ENCODE results near the gene PRR5L.

DNA sequence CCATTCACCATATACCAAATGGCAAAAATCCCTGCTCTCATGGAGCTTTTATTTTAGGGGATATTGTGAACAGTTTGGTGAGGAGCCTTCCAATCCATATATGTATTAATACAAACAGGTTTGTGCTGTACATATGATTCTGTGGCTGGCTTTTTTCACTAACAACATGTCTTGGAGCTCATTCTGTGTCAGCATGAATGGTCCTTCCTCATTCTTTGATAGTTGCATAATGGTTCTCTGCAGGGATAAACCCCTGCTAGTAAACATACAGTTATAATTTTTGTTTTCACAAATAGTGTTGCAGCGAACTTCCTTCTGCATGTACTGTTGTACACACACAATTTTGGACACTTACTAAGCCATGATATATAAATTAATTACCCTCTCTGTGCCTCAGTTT is 8.3 kb downstream of the PRR5L start:
- TF ChIP-seq POLR2AphosphoS5 (IDR thresholded peaks at IDR 0.05; ENCODE audit: low read depth) = no peak
- TF ChIP-seq GABPA (IDR thresholded peaks at IDR 0.05; ENCODE audit: low read depth) = no peak
- TF ChIP-seq, protein P1, sequence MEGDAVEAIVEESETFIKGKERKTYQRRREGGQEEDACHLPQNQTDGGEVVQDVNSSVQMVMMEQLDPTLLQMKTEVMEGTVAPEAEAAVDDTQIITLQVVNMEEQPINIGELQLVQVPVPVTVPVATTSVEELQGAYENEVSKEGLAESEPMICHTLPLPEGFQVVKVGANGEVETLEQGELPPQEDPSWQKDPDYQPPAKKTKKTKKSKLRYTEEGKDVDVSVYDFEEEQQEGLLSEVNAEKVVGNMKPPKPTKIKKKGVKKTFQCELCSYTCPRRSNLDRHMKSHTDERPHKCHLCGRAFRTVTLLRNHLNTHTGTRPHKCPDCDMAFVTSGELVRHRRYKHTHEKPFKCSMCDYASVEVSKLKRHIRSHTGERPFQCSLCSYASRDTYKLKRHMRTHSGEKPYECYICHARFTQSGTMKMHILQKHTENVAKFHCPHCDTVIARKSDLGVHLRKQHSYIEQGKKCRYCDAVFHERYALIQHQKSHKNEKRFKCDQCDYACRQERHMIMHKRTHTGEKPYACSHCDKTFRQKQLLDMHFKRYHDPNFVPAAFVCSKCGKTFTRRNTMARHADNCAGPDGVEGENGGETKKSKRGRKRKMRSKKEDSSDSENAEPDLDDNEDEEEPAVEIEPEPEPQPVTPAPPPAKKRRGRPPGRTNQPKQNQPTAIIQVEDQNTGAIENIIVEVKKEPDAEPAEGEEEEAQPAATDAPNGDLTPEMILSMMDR (IDR thresholded peaks at IDR 0.05; ENCODE audit: insufficient read depth, low read length) = no peak
- TF ChIP-seq, protein P2, sequence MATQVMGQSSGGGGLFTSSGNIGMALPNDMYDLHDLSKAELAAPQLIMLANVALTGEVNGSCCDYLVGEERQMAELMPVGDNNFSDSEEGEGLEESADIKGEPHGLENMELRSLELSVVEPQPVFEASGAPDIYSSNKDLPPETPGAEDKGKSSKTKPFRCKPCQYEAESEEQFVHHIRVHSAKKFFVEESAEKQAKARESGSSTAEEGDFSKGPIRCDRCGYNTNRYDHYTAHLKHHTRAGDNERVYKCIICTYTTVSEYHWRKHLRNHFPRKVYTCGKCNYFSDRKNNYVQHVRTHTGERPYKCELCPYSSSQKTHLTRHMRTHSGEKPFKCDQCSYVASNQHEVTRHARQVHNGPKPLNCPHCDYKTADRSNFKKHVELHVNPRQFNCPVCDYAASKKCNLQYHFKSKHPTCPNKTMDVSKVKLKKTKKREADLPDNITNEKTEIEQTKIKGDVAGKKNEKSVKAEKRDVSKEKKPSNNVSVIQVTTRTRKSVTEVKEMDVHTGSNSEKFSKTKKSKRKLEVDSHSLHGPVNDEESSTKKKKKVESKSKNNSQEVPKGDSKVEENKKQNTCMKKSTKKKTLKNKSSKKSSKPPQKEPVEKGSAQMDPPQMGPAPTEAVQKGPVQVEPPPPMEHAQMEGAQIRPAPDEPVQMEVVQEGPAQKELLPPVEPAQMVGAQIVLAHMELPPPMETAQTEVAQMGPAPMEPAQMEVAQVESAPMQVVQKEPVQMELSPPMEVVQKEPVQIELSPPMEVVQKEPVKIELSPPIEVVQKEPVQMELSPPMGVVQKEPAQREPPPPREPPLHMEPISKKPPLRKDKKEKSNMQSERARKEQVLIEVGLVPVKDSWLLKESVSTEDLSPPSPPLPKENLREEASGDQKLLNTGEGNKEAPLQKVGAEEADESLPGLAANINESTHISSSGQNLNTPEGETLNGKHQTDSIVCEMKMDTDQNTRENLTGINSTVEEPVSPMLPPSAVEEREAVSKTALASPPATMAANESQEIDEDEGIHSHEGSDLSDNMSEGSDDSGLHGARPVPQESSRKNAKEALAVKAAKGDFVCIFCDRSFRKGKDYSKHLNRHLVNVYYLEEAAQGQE (IDR thresholded peaks at IDR 0.05; ENCODE audit: insufficient replicate concordance, low read depth) = no peak
- no peak; the same call in 1 of the 2 replicates for TF ChIP-seq SPI1 (IDR thresholded peaks at IDR 0.05; ENCODE audit: borderline replicate concordance, low read depth)
